ENCODE measurements around the gene ECHDC3. TPM values are rescaled to one million over a fixed set of nuclear protein-coding genes. Genes with fewer than 3 reads are reported as not detected.
A peak's percentile ranks its signal among the peaks of the same experiment; 100 is the strongest.

ECHDC3 gene
- total RNA-seq, 2 donors from 2014 or later, result 10.2 to 10.5 TPM

- DNase-seq, result no peak
- ATAC-seq, result no peak
- intact Hi-C loops (cut with DNase I, micrococcal nuclease), result no loop called here
Measured at GRCh38 chr10:11762706-11763500, 20.7 kb downstream of the ECHDC3 start.

- intact Hi-C loops (cut with DNase I, micrococcal nuclease), result no loop called here
- no peak for DNase-seq
- no peak for ATAC-seq
Measured at GRCh38 chr10:11763501-11763861, 21.3 kb downstream of the ECHDC3 start.

GRCh38 chr10:11765141-11765540 is 23.0 kb downstream of the ECHDC3 start:
- DNase-seq (no peak), ATAC-seq (no peak)
- intact Hi-C loops (cut with DNase I, micrococcal nuclease), result no loop called here

- DNase-seq, result peak in 1 of 2 donors; percentile 20
Measured at GRCh38 chr10:11772575-11773288, 30.6 kb downstream of the ECHDC3 start.

GRCh38 chr10:11773761-11774441 is 31.7 kb downstream of the ECHDC3 start:
- no peak for ATAC-seq
- DNase-seq, result no peak
- intact Hi-C loops (cut with DNase I, micrococcal nuclease), result no loop called here

More at GRCh38 chr10:11772575-11773288, 30.6 kb downstream of the ECHDC3 start:
- intact Hi-C loops (cut with DNase I, micrococcal nuclease), result no loop called here
- ATAC-seq, result peak; percentile 76

GRCh38 chr10:11775412-11775811 is 33.2 kb downstream of the ECHDC3 start:
- intact Hi-C loops (cut with DNase I, micrococcal nuclease), result no loop called here
- ATAC-seq (no peak), DNase-seq (no peak)

GRCh38 chr10:11776080-11776479 is 33.9 kb downstream of the ECHDC3 start:
- DNase-seq, result no peak
- intact Hi-C loops (cut with DNase I, micrococcal nuclease), result no loop called here
- ATAC-seq, result no peak

- intact Hi-C loops (cut with DNase I, micrococcal nuclease), result loop anchor here in 1 of 2 donors (5.0 kb wide), 1 partner anchor 206 kb away; no protein-coding TSS in a partner anchor
- no peak for DNase-seq
- ATAC-seq, result no peak
Measured at GRCh38 chr10:11781114-11781513, 38.9 kb downstream of the ECHDC3 start.

GRCh38 chr10:11782793-11783557 is 40.8 kb downstream of the ECHDC3 start:
- peak; percentile 56 for ATAC-seq
- no peak for DNase-seq
- intact Hi-C loops (cut with DNase I, micrococcal nuclease), result loop anchor here in 1 of 2 donors (5.0 kb wide), 1 partner anchor 204 kb away; no protein-coding TSS in a partner anchor

GRCh38 chr10:11783558-11783865 is 41.3 kb downstream of the ECHDC3 start:
- no peak for ATAC-seq
- intact Hi-C loops (cut with DNase I, micrococcal nuclease), result loop anchor here in 1 of 2 donors (5.0 kb wide), 1 partner anchor 204 kb away; no protein-coding TSS in a partner anchor
- DNase-seq, result no peak

- DNase-seq, result no peak
- intact Hi-C loops (cut with DNase I, micrococcal nuclease), result no loop called here
- ATAC-seq, result no peak
Measured at GRCh38 chr10:11787374-11787773, 45.2 kb downstream of the ECHDC3 start.

- DNase-seq, result no peak
- intact Hi-C loops (cut with DNase I, micrococcal nuclease), result no loop called here
- no peak for ATAC-seq
Measured at GRCh38 chr10:11787846-11788245, 45.7 kb downstream of the ECHDC3 start.

- intact Hi-C loops (cut with DNase I, micrococcal nuclease), result no loop called here
- DNase-seq (no peak), ATAC-seq (no peak)
Measured at GRCh38 chr10:11789306-11789705, 47.1 kb downstream of the ECHDC3 start.

- DNase-seq (no peak), ATAC-seq (no peak)
- intact Hi-C loops (cut with DNase I, micrococcal nuclease), result loop anchor here in 1 of 2 donors (5.0 kb wide), 1 partner anchor 192 kb away; no protein-coding TSS in a partner anchor
Measured at GRCh38 chr10:11789956-11790355, 47.8 kb downstream of the ECHDC3 start.

GRCh38 chr10:11793762-11794479 is 51.7 kb downstream of the ECHDC3 start:
- ATAC-seq (no peak), DNase-seq (no peak)
- intact Hi-C loops (cut with DNase I, micrococcal nuclease), result loop anchor here in 1 of 2 donors (5.0 kb wide), 1 partner anchor 188 kb away; no protein-coding TSS in a partner anchor

- ATAC-seq, result no peak
- intact Hi-C loops (cut with DNase I, micrococcal nuclease), result loop anchor here in 1 of 2 donors (5.0 kb wide), 1 partner anchor 188 kb away; no protein-coding TSS in a partner anchor
- DNase-seq, result no peak
Measured at GRCh38 chr10:11794566-11794965, 52.4 kb downstream of the ECHDC3 start.

- DNase-seq, result no peak
- intact Hi-C loops (cut with DNase I, micrococcal nuclease), result no loop called here
- no peak for ATAC-seq
Measured at GRCh38 chr10:11795101-11795920, 53.1 kb downstream of the ECHDC3 start.
